Activated CD4-positive, alpha-beta T cell treated with anti-CD3 and anti-CD28 coated beads, Interleukin-2, amount 10 ng/mL, durations not matched to agents 7 days and 5 days (primary cell): ENCODE data around the gene MROH2B. TPM values are rescaled to one million over a fixed set of nuclear protein-coding genes. Genes with fewer than 3 reads are reported as not detected.

Experiments
- CTCF ChIA-PET: fragments of 350-600 bp; sonication (Branson Sonifier 250); formaldehyde crosslinking; loops from one replicate; lab custom pipeline; 2021; ENCODE audit warnings: antibody characterized with exemption; lab: Charles Lee
- POLR2A ChIA-PET: fragments of 350-600 bp; sonication (Branson Sonifier 250); formaldehyde crosslinking; loops from one replicate; lab custom pipeline; 2021; ENCODE audit warnings: antibody characterized with exemption; lab: Charles Lee
- DNase-seq: peaks from one replicate; pipeline ENCODE4 v3.0.0-alpha.2; 2020
- H3K27ac Mint-ChIP-seq: one replicate; pipeline ENCODE4 v1.8.0; 2021; ENCODE audit warnings: mild to moderate bottlenecking, moderate library complexity, mixed read lengths
- H3K27me3 Mint-ChIP-seq: one replicate; pipeline ENCODE4 v1.8.0; 2021; ENCODE audit warnings: mixed read lengths
- H3K36me3 Mint-ChIP-seq: one replicate; pipeline ENCODE4 v1.8.0; 2021; ENCODE audit warnings: low read depth, mixed read lengths
- H3K4me1 Mint-ChIP-seq: one replicate; pipeline ENCODE4 v1.8.0; 2021; ENCODE audit warnings: mixed read lengths
- H3K4me3 Mint-ChIP-seq: one replicate; pipeline ENCODE4 v1.8.0; 2021; ENCODE audit warnings: mild to moderate bottlenecking, moderate library complexity, mixed read lengths
- H3K9me3 Mint-ChIP-seq: one replicate; pipeline ENCODE4 v1.8.0; 2021; ENCODE audit warnings: mixed read lengths
- total RNA-seq, 2 experiments: library from RNA; stranded (reverse); gene quantifications; one replicate each; pipeline ENCODE4 v1.2.3, GENCODE V29; 2021

Gene MROH2B
- total RNA-seq, 2 experiments from 2014 or later, result not detected

- H3K9me3 Mint-ChIP-seq, result no peaks in the 10 kb centered on the region
These were observed 67.3 kb downstream of the MROH2B start for GRCh38 chr5:41003670-41004376.

DNA sequence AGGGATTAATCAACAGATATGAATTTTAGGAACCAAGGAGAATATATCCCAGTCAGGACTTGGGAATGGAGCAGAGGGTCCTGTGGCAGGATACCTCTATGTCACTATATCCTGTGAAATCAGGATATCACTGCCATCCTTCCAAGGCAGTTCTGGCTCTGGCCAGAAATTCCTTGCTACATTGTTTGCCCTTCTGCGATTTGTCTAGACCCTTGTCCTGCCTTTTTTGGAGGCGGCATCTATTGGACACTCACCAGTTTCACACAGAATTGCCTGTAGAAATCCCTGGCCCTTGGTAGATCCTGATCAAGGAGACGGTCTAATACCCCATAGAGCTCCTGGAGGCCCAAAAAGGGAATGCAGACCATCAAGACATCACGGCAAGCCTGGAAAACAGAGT is 71.2 kb downstream of the MROH2B start:
- POLR2A ChIA-PET, result no interaction called here
- no peak for DNase-seq
- CTCF ChIA-PET, result interaction anchor here (1.2 kb wide), 1 partner anchor 12 kb away, joined by 3 read pairs; no protein-coding TSS in a partner anchor
- H3K27me3 Mint-ChIP-seq, result no peaks in the 10 kb centered on the region
- no peak overlapping the region for H3K27ac Mint-ChIP-seq
- H3K36me3 Mint-ChIP-seq, result no peaks in the 10 kb centered on the region
- H3K9me3 Mint-ChIP-seq, result no peaks in the 10 kb centered on the region
- H3K4me3 Mint-ChIP-seq, result no peak overlapping the region
- H3K4me1 Mint-ChIP-seq, result no peaks in the 10 kb centered on the region

More at GRCh38 chr5:41003670-41004376, 67.3 kb downstream of the MROH2B start:
- no peak overlapping the region for H3K4me3 Mint-ChIP-seq
- no peaks in the 10 kb centered on the region for H3K4me1 Mint-ChIP-seq
- no peaks in the 10 kb centered on the region for H3K36me3 Mint-ChIP-seq
- ChIA-PET POLR2A (no interaction called here), CTCF (no interaction called here)
- no peaks in the 10 kb centered on the region for H3K27me3 Mint-ChIP-seq
- no peak overlapping the region for H3K27ac Mint-ChIP-seq
- DNase-seq, result no peak

- no peak for DNase-seq
- Mint-ChIP-seq H3K27ac (no peak overlapping the region), H3K27me3 (no peaks in the 10 kb centered on the region), H3K36me3 (no peaks in the 10 kb centered on the region), H3K4me1 (no peaks in the 10 kb centered on the region), H3K4me3 (no peak overlapping the region), H3K9me3 (no peaks in the 10 kb centered on the region)
- POLR2A ChIA-PET, result no interaction called here
- CTCF ChIA-PET, result no interaction called here
These were observed 72.0 kb downstream of the MROH2B start for GRCh38 chr5:40999142-40999541.

GRCh38 chr5:40995801-40996586 is 75.1 kb downstream of the MROH2B start:
- ChIA-PET POLR2A (no interaction called here), CTCF (interaction anchor here (0.5 to 0.7 kb wide), 2 partner anchors 42 to 222 kb away, joined by 3 to 4 read pairs; no protein-coding TSS in a partner anchor)
- Mint-ChIP-seq H3K4me1 (no peaks in the 10 kb centered on the region), H3K9me3 (no peaks in the 10 kb centered on the region), H3K36me3 (no peaks in the 10 kb centered on the region), H3K27ac (no peak overlapping the region), H3K27me3 (no peaks in the 10 kb centered on the region), H3K4me3 (no peak overlapping the region)
- no peak for DNase-seq

DNA sequence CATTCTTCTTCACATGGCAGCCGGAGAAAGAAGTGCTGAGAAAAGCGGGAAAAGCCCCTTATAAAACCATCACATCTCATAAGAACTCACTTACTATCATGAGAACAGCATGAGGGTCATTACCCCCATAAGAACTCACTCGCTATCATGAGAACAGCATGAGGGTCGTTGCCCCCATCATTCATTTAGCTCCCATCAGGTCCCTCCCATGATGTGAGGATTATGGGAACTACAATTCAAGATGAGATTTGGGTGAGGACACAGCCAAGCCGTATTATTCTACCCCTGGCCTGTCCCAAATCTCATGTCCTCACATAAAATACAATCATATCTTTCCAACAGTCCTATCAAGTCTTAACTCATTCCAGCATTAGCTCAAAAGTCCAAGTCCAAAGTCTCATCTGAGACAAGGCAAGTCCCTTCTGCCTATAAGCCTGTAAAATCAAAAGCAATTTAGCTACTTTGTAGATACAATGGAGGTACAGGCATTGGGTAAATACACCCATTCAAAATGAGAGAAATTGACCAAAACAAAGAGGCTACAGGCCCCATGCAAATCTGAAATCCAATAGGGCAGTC is 79.1 kb downstream of the MROH2B start:
- POLR2A ChIA-PET, result no interaction called here
- no peak overlapping the region for H3K4me3 Mint-ChIP-seq
- no peak overlapping the region for H3K27ac Mint-ChIP-seq
- H3K4me1 Mint-ChIP-seq, result no peaks in the 10 kb centered on the region
- no peaks in the 10 kb centered on the region for H3K36me3 Mint-ChIP-seq
- H3K9me3 Mint-ChIP-seq, result no peaks in the 10 kb centered on the region
- peaks cover 2% of the 10 kb centered on the region for H3K27me3 Mint-ChIP-seq
- no peak for DNase-seq
- CTCF ChIA-PET, result no interaction called here

DNA sequence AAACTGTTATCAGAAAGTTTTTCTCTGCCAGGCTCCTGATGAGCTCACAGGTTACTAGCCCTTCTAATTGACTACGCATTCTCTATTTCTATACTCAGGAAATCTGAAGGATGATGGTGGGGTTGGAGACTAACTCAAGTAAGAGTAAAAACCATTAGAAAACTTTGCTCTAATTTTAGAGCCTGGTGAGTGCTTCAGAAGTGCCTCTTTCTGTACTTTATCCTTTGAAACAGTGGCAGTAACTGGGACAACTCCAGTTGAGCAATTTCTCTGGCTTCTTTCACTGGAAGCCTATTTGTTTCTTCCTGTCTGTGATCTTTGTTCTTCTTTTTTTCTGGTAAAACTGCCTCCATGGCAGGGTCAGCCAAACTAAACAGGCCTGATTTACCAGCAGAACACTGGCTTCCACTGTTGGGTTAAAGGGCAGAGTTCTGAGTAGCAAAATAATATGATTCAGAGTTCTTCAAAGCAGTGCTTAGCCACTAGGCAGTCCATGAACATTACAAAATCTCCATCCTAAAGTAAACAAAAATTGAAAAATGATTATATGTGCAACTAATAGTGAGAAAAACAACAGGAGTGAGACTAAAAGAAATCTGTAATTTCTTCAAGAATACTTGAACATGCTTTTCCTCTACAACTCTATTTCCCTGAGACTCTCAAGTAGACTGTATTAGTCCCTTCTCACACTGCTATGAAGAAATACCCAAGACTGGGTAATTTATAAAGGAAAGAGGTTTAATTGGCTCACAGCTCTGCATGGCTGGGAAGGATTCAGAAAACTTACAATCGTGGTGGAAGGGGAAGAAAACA is 79.8 kb downstream of the MROH2B start:
- CTCF ChIA-PET, result no interaction called here
- H3K27me3 Mint-ChIP-seq, result peaks cover 2% of the 10 kb centered on the region
- POLR2A ChIA-PET, result no interaction called here
- no peaks in the 10 kb centered on the region for H3K9me3 Mint-ChIP-seq
- H3K4me1 Mint-ChIP-seq, result no peaks in the 10 kb centered on the region
- no peak for DNase-seq
- no peak overlapping the region for H3K4me3 Mint-ChIP-seq
- no peak overlapping the region for H3K27ac Mint-ChIP-seq
- no peaks in the 10 kb centered on the region for H3K36me3 Mint-ChIP-seq

DNA sequence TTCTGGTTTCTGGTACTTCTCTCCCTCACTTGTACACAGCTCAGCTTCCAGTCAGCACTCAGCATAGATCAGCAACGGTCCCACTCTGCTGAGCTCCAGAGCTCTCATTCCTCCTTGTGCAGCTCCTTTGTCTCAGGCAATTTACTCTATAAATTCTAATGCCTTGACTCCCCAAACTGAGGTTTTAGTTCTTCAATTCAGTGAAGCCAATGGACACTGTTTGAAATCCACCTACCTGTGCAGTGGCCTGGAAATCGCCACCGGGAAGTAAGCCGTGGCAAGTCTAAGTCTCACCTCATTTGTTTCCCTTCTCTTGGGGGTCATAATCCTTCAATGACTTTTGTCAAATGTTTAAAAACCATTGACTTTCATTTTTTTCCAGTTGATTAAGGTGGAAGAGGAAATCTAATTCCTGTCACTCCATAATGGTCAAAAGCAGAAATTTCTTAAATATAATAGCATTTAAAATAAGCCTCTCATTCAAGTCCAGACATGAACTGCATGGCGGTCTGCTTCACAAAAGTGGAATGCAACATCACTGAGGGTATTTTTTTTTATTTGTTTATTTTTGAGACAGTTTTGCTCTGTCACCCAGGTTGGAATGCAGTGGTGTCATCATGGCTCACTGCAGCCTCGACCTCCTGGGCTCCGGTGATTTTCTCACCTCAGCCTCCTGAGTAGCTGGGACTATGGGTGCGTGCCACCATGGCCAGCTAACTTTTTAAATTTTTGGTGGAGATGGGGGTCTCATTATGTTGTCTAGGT is 82.2 kb downstream of the MROH2B start:
- H3K27ac Mint-ChIP-seq, result no peak overlapping the region
- no peak for DNase-seq
- no peaks in the 10 kb centered on the region for H3K9me3 Mint-ChIP-seq
- H3K4me3 Mint-ChIP-seq, result no peak overlapping the region
- ChIA-PET POLR2A (no interaction called here), CTCF (interaction anchor here (0.6 kb wide), 1 partner anchor 318 kb away, joined by 3 read pairs; no protein-coding TSS in a partner anchor)
- H3K36me3 Mint-ChIP-seq, result no peaks in the 10 kb centered on the region
- no peaks in the 10 kb centered on the region for H3K4me1 Mint-ChIP-seq
- H3K27me3 Mint-ChIP-seq, result peaks cover 2% of the 10 kb centered on the region

GRCh38 chr5:40987349-40987748 is 83.8 kb downstream of the MROH2B start:
- Mint-ChIP-seq H3K36me3 (no peaks in the 10 kb centered on the region), H3K27me3 (peaks cover 2% of the 10 kb centered on the region), H3K4me3 (no peak overlapping the region), H3K4me1 (no peaks in the 10 kb centered on the region), H3K27ac (no peak overlapping the region), H3K9me3 (no peaks in the 10 kb centered on the region)
- POLR2A ChIA-PET, result no interaction called here
- DNase-seq, result no peak
- CTCF ChIA-PET, result interaction anchor here (1.4 kb wide), 1 partner anchor 13 kb away, joined by 3 read pairs; no protein-coding TSS in a partner anchor

GRCh38 chr5:40986666-40987065 is 84.5 kb downstream of the MROH2B start:
- CTCF ChIA-PET, result interaction anchor here (1.4 kb wide), 1 partner anchor 14 kb away, joined by 3 read pairs; no protein-coding TSS in a partner anchor

DNA sequence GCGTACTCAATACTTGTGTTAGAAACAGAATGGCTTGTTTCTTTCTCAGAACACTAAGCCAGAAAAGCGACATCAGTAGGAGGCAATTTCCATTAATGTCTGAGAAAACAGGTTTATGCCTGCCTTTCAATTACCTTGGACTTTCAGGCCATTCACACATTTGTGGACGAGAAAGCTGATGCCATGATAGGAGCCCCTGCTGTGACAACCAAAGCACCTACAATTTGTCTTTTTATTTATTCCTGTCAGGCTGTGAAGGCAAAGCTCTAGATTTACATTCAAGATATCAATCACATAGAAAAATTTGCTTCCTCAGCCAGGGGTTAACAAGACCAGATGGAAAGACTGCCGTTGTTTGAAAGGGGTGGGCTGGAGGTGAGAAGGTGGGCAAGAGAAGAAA is 85.6 kb downstream of the MROH2B start:
- no peaks in the 10 kb centered on the region for H3K36me3 Mint-ChIP-seq

More at GRCh38 chr5:40986666-40987065, 84.5 kb downstream of the MROH2B start:
- H3K36me3 Mint-ChIP-seq, result no peaks in the 10 kb centered on the region
- H3K9me3 Mint-ChIP-seq, result no peaks in the 10 kb centered on the region
- H3K27ac Mint-ChIP-seq, result no peak overlapping the region
- no peak overlapping the region for H3K4me3 Mint-ChIP-seq
- DNase-seq, result no peak
- no peaks in the 10 kb centered on the region for H3K4me1 Mint-ChIP-seq
- H3K27me3 Mint-ChIP-seq, result peaks cover 2% of the 10 kb centered on the region
- POLR2A ChIA-PET, result no interaction called here

DNA sequence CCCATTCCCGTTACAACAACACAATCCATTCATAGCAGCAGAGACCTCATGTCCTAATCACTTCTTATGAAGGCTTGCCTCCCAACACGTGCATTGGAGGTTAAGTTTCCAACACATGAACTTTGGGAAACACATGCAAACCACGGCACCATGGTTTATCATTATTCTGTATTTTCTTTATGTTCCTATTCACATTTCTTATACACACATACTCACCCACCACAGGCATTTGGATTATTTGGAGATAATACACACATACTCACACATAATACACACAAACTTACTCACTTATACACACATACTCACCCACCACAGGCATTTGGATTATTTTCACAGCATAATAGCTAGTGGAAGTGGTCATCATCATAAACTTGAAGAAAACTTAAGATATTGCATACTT is 86.3 kb downstream of the MROH2B start:
- DNase-seq, result no peak
- CTCF ChIA-PET, result no interaction called here
- peaks cover 2% of the 10 kb centered on the region for H3K27me3 Mint-ChIP-seq
- POLR2A ChIA-PET, result no interaction called here
- H3K27ac Mint-ChIP-seq, result no peak overlapping the region
- no peaks in the 10 kb centered on the region for H3K9me3 Mint-ChIP-seq
- H3K4me3 Mint-ChIP-seq, result no peak overlapping the region
- no peaks in the 10 kb centered on the region for H3K4me1 Mint-ChIP-seq
- H3K36me3 Mint-ChIP-seq, result no peaks in the 10 kb centered on the region

More for the DNA sequence above, 85.6 kb downstream of the MROH2B start:
- Mint-ChIP-seq H3K9me3 (no peaks in the 10 kb centered on the region), H3K4me1 (no peaks in the 10 kb centered on the region), H3K27me3 (peaks cover 2% of the 10 kb centered on the region), H3K27ac (no peak overlapping the region), H3K4me3 (no peak overlapping the region)
- ChIA-PET CTCF (no interaction called here), POLR2A (no interaction called here)
- no peak for DNase-seq

- Mint-ChIP-seq H3K4me1 (no peaks in the 10 kb centered on the region), H3K9me3 (no peaks in the 10 kb centered on the region), H3K36me3 (no peaks in the 10 kb centered on the region), H3K27me3 (peaks cover 2% of the 10 kb centered on the region), H3K4me3 (no peak overlapping the region), H3K27ac (no peak overlapping the region)
- POLR2A ChIA-PET, result no interaction called here
- DNase-seq, result no peak
- CTCF ChIA-PET, result no interaction called here
These were observed 87.4 kb downstream of the MROH2B start for GRCh38 chr5:40983781-40984180.
